Smooth muscle cell (in vitro differentiated cells): Measurements from ENCODE around the gene CDIPT. TPM values are rescaled to one million over a fixed set of nuclear protein-coding genes. Genes with fewer than 3 reads are reported as not detected.

Experiments
- DNase-seq: peaks from one replicate; lab custom pipeline; 2025; ENCODE audit not compliant: unreplicated experiment; lab: John Stamatoyannopoulos, UW
- H2AFZ ChIP-seq: fragments of 200-600 bp; sonication (generic); 2 replicates; pipeline ENCODE4 v1.6.0; 2016; ENCODE audit warnings: antibody characterized with exemption, low read depth, mild to moderate bottlenecking
- H3F3A ChIP-seq: fragments of 200-600 bp; sonication (generic); 2 replicates; pipeline ENCODE4 v1.6.0; 2017; ENCODE audit warnings: antibody characterized with exemption, low read depth
- H3K27ac ChIP-seq: fragments of 200-600 bp; sonication (generic); 2 replicates; pipeline ENCODE4 v1.5.1; 2016; ENCODE audit warnings: low read depth, mild to moderate bottlenecking
- H3K27me3 ChIP-seq: fragments of 200-600 bp; sonication (generic); 2 replicates; pipeline ENCODE4 v1.6.1; 2016; ENCODE audit warnings: low read depth, mild to moderate bottlenecking
- H3K36me3 ChIP-seq: fragments of 200-600 bp; sonication (generic); 2 replicates; pipeline ENCODE4 v1.5.1; 2016; ENCODE audit warnings: low read depth
- H3K4me1 ChIP-seq: fragments of 200-600 bp; sonication (generic); 2 replicates; pipeline ENCODE4 v1.5.1; 2016; ENCODE audit warnings: low read depth
- H3K4me2 ChIP-seq: fragments of 200-600 bp; sonication (generic); 2 replicates; pipeline ENCODE4 v1.6.0; 2016; ENCODE audit warnings: mild to moderate bottlenecking
- H3K4me3 ChIP-seq: fragments of 200-600 bp; sonication (generic); 2 replicates; pipeline ENCODE4 v1.5.1; 2016; ENCODE audit warnings: mild to moderate bottlenecking
- H3K79me2 ChIP-seq: fragments of 200-600 bp; sonication (generic); 2 replicates; pipeline ENCODE4 v1.6.0; 2016; ENCODE audit warnings: low read depth, mild to moderate bottlenecking
- H3K9ac ChIP-seq: fragments of 200-600 bp; sonication (generic); 2 replicates; pipeline ENCODE4 v1.6.0; 2016; ENCODE audit warnings: low read depth
- H3K9me3 ChIP-seq: fragments of 200-600 bp; sonication (generic); replicated peaks from 2 replicates; pipeline ENCODE4 v1.5.1; 2016; ENCODE audit warnings: low read depth
- H4K20me1 ChIP-seq: fragments of 200-600 bp; sonication (generic); 2 replicates; pipeline ENCODE4 v1.6.0; 2016; ENCODE audit warnings: low read depth
- WGBS: methylation state at CpG from one replicate; pipeline ENCODE4 v1.1.7; 2016; ENCODE audit warnings: low lambda C conversion rate; 5-methylcytosine and 5-hydroxymethylcytosine counted together
- polyA plus RNA-seq: library from polyadenylated mRNA; unstranded; fragments of >200 nt; fragmentation: Nextera tagmentation; extraction: Ambion mirVana; gene quantifications from 2 replicates; pipeline ENCODE4 v1.2.1, GENCODE V29; 2016
- total RNA-seq: library from RNA; depleted of rRNA; stranded (reverse); fragments of >200 nt; gene quantifications from 2 replicates; pipeline ENCODE4 v1.2.3, GENCODE V29; 2014
- TF ChIP-seq, protein P1 (sequence below): fragments of 200-600 bp; sonication (generic); IDR thresholded peaks from 2 replicates; pipeline ENCODE4 v1.5.1; 2017; ENCODE audit warnings: borderline replicate concordance, mild to moderate bottlenecking, antibody characterized with exemption; ENCODE audit not compliant: insufficient read depth, poor library complexity, severe bottlenecking

CDIPT gene
- total and polyA plus RNA-seq, 2 experiments from 2014 or later, result 61.4 to 90.7 TPM

DNA sequence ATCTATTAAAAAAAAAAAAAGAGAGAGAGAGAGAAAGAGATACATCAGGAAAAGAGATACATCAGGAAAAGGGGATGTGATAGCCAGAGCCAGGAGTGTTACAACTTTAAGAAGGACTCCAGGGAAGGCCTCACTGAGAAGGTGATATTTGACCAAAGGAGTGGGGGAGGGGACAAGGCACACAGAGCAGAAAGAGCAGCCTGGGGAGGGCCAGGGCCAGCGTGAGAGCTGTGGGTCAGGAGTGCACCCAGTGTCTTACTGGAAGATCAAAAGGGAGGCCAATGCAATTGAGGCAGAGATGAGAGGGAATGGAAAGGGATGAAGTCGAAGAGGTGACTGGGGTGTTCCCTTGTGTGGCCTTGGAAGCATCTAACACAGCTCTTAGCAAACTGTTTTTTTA lies 44.9 kb upstream of the CDIPT start:
- 79% methylated on average over 2 of the region's 2 CpGs for WGBS
- H2AFZ ChIP-seq, result no peak overlapping the region
- H3K4me1 ChIP-seq, result no peaks in the 10 kb centered on the region
- no peaks in the 10 kb centered on the region for H3F3A ChIP-seq
- no peaks in the 10 kb centered on the region for H3K27me3 ChIP-seq
- H3K9ac ChIP-seq, result no peak overlapping the region
- H3K79me2 ChIP-seq, result peaks cover 9% of the 10 kb centered on the region
- H3K27ac ChIP-seq, result no peak overlapping the region
- H3K4me3 ChIP-seq, result no peak overlapping the region
- H3K36me3 ChIP-seq, result no peaks in the 10 kb centered on the region
- no peaks in the 10 kb centered on the region for H3K9me3 ChIP-seq
- no peak for DNase-seq
- no peaks in the 10 kb centered on the region for H4K20me1 ChIP-seq
- H3K4me2 ChIP-seq, result no peak overlapping the region
- TF ChIP-seq, protein P1, sequence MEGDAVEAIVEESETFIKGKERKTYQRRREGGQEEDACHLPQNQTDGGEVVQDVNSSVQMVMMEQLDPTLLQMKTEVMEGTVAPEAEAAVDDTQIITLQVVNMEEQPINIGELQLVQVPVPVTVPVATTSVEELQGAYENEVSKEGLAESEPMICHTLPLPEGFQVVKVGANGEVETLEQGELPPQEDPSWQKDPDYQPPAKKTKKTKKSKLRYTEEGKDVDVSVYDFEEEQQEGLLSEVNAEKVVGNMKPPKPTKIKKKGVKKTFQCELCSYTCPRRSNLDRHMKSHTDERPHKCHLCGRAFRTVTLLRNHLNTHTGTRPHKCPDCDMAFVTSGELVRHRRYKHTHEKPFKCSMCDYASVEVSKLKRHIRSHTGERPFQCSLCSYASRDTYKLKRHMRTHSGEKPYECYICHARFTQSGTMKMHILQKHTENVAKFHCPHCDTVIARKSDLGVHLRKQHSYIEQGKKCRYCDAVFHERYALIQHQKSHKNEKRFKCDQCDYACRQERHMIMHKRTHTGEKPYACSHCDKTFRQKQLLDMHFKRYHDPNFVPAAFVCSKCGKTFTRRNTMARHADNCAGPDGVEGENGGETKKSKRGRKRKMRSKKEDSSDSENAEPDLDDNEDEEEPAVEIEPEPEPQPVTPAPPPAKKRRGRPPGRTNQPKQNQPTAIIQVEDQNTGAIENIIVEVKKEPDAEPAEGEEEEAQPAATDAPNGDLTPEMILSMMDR, result no peak

GRCh38 chr16:29906520-29907244 lies 43.7 kb upstream of the CDIPT start:
- WGBS, result 93% methylated on average over 20 of the region's 23 CpGs
- no peak for DNase-seq

DNA sequence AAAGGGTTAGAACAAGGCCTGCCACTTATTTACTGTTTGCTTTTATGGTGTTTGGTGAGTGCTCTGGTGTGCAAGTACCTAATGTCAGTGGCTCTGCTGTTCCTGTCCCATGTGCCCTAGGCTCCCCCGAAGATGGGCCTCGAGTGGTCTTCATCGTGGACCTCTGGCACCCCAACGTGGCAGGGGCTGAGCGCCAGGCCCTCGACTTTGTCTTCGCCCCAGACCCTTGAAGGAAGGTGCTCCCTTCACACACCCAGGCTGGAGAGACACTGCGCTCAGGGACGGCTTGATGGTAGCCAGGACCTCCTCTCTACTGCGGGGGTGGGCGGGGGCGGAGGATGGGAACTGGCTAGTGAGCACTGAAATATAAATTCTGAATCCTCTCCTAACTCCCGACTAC lies 42.6 kb upstream of the CDIPT start:
- H4K20me1 ChIP-seq, result peaks cover 3% of the 10 kb centered on the region
- no peak for DNase-seq

More at GRCh38 chr16:29906520-29907244, 43.7 kb upstream of the CDIPT start:
- H3K4me1 ChIP-seq, result no peaks in the 10 kb centered on the region
- no peaks in the 10 kb centered on the region for H3K36me3 ChIP-seq
- no peak overlapping the region for H3K4me2 ChIP-seq
- H3K79me2 ChIP-seq, result peaks cover 21% of the 10 kb centered on the region
- H3K9me3 ChIP-seq, result no peaks in the 10 kb centered on the region
- no peak overlapping the region for H3K9ac ChIP-seq
- no peaks in the 10 kb centered on the region for H3K27me3 ChIP-seq
- no peak overlapping the region for H3K27ac ChIP-seq
- H2AFZ ChIP-seq, result no peak overlapping the region
- TF ChIP-seq, protein P1, result no peak
- H3K4me3 ChIP-seq, result no peak overlapping the region
- H4K20me1 ChIP-seq, result peaks cover 3% of the 10 kb centered on the region
- no peaks in the 10 kb centered on the region for H3F3A ChIP-seq

More for the DNA sequence above, 42.6 kb upstream of the CDIPT start:
- WGBS, result 92% methylated on average over 13 of the region's 13 CpGs
- Histone ChIP-seq H3K9ac (no peak overlapping the region), H3K27me3 (no peaks in the 10 kb centered on the region), H3F3A (no peaks in the 10 kb centered on the region), H3K79me2 (peaks cover 23% of the 10 kb centered on the region), H2AFZ (no peak overlapping the region), H3K4me1 (no peaks in the 10 kb centered on the region), H3K9me3 (no peaks in the 10 kb centered on the region), H3K4me2 (no peak overlapping the region), H3K27ac (no peak overlapping the region), H3K36me3 (no peaks in the 10 kb centered on the region), H3K4me3 (no peak overlapping the region)
- TF ChIP-seq, protein P1, result no peak
